ENCODE results near the gene DNLZ.

Gene DNLZ

GRCh38 chr9:136395345-136396218 lies 32.0 kb upstream of the DNLZ start:
- no peak for DNase-seq

DNA sequence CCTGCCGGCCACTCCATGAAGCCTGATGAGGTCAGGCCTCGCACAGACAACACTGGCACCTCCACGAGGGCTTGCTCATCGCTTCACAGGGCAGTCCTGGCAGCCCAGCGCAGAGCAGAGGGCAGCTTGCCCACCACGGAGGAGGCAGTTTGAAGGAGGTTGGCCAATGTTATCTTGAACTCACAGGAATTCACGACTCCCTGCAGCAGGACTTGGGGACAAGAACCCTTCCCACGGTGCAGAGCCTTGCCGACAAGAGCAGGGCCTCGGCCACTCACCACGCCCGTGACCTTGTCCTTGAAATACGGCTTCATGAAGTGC lies 31.4 kb upstream of the DNLZ start:
- no peak for DNase-seq

GRCh38 chr9:136394312-136395019 lies 30.9 kb upstream of the DNLZ start:
- no peak for DNase-seq

GRCh38 chr9:136393531-136393930 lies 30.0 kb upstream of the DNLZ start:
- DNase-seq: no peak

- no peak for DNase-seq
Measured at GRCh38 chr9:136392538-136393449, 29.2 kb upstream of the DNLZ start.

- DNase-seq: no peak
Measured at GRCh38 chr9:136391737-136392537, 28.4 kb upstream of the DNLZ start.

DNA sequence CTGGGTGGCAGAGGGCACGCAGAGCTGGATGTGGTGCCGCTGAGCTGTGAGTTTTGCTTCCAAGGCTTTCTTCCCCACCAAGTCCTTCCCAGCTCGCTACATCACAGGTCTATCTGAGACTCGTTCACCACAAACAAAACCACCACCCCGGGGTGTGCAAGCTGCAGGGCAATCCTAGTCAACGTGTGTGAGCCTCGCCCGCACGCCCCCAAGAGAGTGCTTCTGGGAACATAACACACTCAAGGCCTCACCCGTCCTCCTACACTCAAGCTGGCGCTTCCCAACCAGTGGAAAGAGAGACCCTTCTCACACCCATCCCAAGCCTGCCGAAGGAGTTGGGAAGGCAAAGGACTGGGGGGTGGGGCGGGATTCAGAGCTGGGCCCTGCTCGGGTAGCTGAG lies 25.9 kb upstream of the DNLZ start:
- DNase-seq: no peak

DNA sequence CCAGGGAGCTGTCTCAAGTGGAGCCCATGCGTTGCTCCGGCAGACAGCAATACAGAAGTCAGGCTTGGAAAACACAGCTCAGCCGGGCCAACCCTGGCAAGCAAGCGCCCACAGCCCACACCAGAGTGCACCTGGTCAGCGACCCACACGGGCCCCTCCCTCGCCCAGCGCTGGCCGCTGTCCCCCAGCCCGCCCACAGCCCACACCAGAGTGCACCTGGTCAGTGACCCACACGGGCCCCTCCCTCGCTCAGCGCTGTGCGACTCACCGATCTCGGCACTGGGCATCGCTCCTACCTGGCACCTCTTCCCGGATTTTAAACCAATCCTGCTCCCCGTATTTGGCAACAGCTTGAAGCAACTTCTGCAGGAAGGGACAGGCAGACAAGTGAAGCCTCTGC lies 23.7 kb upstream of the DNLZ start:
- DNase-seq: no peak

DNA sequence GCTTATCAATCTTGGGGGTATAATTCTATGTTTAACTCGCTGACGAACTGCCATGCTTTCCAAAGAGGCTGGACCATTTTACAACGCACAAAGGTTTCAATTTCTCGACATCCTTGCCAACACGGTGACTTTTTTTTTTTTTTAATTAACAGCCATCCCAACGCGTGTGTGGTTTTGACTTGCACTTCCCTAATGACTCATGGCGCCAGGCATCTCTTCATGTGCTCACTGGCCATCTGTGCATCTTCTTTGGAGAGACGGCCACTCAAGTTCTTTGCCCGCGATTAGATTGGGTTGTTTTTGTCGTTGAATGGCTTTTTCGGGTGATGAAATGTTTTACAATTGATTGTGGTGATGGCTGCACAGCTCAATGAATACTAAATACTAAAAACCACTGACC lies 22.5 kb upstream of the DNLZ start:
- no peak for DNase-seq

- no peak for DNase-seq
Measured at GRCh38 chr9:136385015-136385414, 21.5 kb upstream of the DNLZ start.

- no peak for DNase-seq
Measured at GRCh38 chr9:136383436-136383835, 19.9 kb upstream of the DNLZ start.

- no peak for DNase-seq
Measured at GRCh38 chr9:136381966-136382513, 18.5 kb upstream of the DNLZ start.

DNA sequence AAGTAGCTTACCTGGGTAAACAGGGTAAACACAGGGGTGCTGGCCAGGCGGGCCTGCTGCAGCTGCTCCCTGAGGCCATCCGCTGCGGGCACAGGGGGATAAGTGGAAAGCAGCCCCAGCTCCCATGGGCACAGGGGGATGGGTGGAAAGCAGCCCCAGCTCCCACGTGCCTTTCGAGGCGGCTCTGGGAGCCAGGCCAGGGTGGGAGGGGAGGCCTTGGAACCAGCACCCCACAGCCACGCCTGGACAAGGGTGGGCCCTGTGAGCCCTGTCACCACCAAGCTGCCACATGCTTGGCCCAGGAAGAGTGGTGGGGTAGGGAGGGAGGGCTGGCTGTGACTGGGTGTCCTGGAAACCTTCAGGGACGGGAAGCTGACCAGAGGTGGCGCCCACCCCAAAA lies 17.8 kb upstream of the DNLZ start:
- DNase-seq: no peak

GRCh38 chr9:136380381-136380780 lies 16.8 kb upstream of the DNLZ start:
- DNase-seq: no peak

GRCh38 chr9:136379891-136380290 lies 16.3 kb upstream of the DNLZ start:
- DNase-seq: no peak

- DNase-seq: no peak
Measured at GRCh38 chr9:136379401-136379800, 15.9 kb upstream of the DNLZ start.

DNA sequence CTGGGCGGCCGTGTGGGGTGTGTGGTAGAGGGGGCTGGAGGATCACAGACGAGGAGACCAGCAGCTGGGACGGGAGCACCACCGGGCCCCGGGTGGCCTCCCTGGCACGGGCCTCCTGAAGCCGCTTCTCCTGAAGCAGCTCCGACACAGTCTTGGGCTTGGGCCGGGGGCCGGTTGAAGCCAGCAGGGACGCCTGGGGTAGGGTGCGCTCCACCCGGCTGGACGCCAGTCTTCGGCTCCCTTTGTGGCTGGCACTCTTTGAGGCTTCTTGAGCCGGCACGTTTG lies 15.4 kb upstream of the DNLZ start:
- DNase-seq: no peak

- DNase-seq: no peak
Measured at GRCh38 chr9:136378170-136379002, 14.8 kb upstream of the DNLZ start.

GRCh38 chr9:136377341-136378169 lies 14.0 kb upstream of the DNLZ start:
- DNase-seq: no peak

GRCh38 chr9:136376457-136376856 lies 12.9 kb upstream of the DNLZ start:
- DNase-seq: no peak

GRCh38 chr9:136375096-136375495 lies 11.6 kb upstream of the DNLZ start:
- DNase-seq: no peak

Measured in NCI-H1105 treated with DMSO at 0.1 percent for 48 hours (cell line).